Measurements from ENCODE around the gene CDCA3. TPM values are rescaled to one million over a fixed set of nuclear protein-coding genes. Genes with fewer than 3 reads are reported as not detected.

CDCA3 gene
- total RNA-seq, 1 donor from 2014 or later = 3.2 TPM

- Mint-ChIP-seq H3K4me3 (ENCODE audit: unreplicated experiment) (no peak overlapping the region), H3K27ac (ENCODE audit: unreplicated experiment) (peak overlapping the region; percentile 34), H3K4me1 (ENCODE audit: low read depth, unreplicated experiment) (peaks cover under 1% of the 10 kb centered on the region), H3K27me3 (ENCODE audit: low read depth, unreplicated experiment) (no peaks in the 10 kb centered on the region), H3K9me3 (ENCODE audit: unreplicated experiment) (no peaks in the 10 kb centered on the region), H3K36me3 (ENCODE audit: low read depth, unreplicated experiment) (peaks cover 29% of the 10 kb centered on the region)
- TF ChIP-seq EZH2 (IDR thresholded peaks at IDR 0.05; ENCODE audit: insufficient read depth, low read length) (no peak), CTCF (IDR thresholded peaks at IDR 0.05; ENCODE audit: insufficient read depth, low read depth, low read length) (no peak)
- H4K20me1 ChIP-seq (ENCODE audit: insufficient read depth, low read length) = peaks cover 13% of the 10 kb centered on the region
- H2AFZ ChIP-seq (ENCODE audit: low read depth, low read length) = no peak overlapping the region
- DNase-seq (ENCODE audit: low read depth) (no peak), FAIRE-seq (no peak)
- peaks cover 14% of the 10 kb centered on the region for H3K4me1 ChIP-seq (ENCODE audit: insufficient read depth, low read length)
- H3K4me3 ChIP-seq (ENCODE audit: insufficient read depth, low read depth, low read length) = no peak overlapping the region
- no peak overlapping the region for H3K9ac ChIP-seq (ENCODE audit: low read length)
- peaks cover 28% of the 10 kb centered on the region for H3K36me3 ChIP-seq (ENCODE audit: insufficient read depth, low read length)
- H3K27me3 ChIP-seq (ENCODE audit: insufficient read depth, low read length) = no peaks in the 10 kb centered on the region
- no peaks in the 10 kb centered on the region for H3K9me3 ChIP-seq (ENCODE audit: insufficient read depth, low read depth, low read length)
- H3K27ac ChIP-seq (ENCODE audit: low read depth, low read length) = no peak overlapping the region
- peaks cover 14% of the 10 kb centered on the region for H3K79me2 ChIP-seq (ENCODE audit: insufficient read depth, low read length)
- H3K4me2 ChIP-seq (ENCODE audit: low read length) = no peak overlapping the region
Observed at GRCh38 chr12:6863586-6864321, 12.7 kb upstream of the CDCA3 start.

- no peak overlapping the region for H3K4me3 Mint-ChIP-seq (ENCODE audit: unreplicated experiment)
- Histone ChIP-seq H3K27me3 (ENCODE audit: insufficient read depth, low read length) (no peaks in the 10 kb centered on the region), H3K4me3 (ENCODE audit: insufficient read depth, low read depth, low read length) (no peak overlapping the region), H3K79me2 (ENCODE audit: insufficient read depth, low read length) (peaks cover 7% of the 10 kb centered on the region), H3K9me3 (ENCODE audit: insufficient read depth, low read depth, low read length) (no peaks in the 10 kb centered on the region), H2AFZ (ENCODE audit: low read depth, low read length) (no peak overlapping the region), H3K36me3 (ENCODE audit: insufficient read depth, low read length) (peaks cover 35% of the 10 kb centered on the region), H3K4me2 (ENCODE audit: low read length) (no peak overlapping the region), H3K9ac (ENCODE audit: low read length) (no peak overlapping the region), H3K27ac (ENCODE audit: low read depth, low read length) (no peak overlapping the region), H4K20me1 (ENCODE audit: insufficient read depth, low read length) (peaks cover 6% of the 10 kb centered on the region), H3K4me1 (ENCODE audit: insufficient read depth, low read length) (peaks cover 7% of the 10 kb centered on the region)
- no peaks in the 10 kb centered on the region for H3K9me3 Mint-ChIP-seq (ENCODE audit: unreplicated experiment)
- TF ChIP-seq CTCF (IDR thresholded peaks at IDR 0.05; ENCODE audit: insufficient read depth, low read depth, low read length) = no peak
- TF ChIP-seq EZH2 (IDR thresholded peaks at IDR 0.05; ENCODE audit: insufficient read depth, low read length) = no peak
- H3K4me1 Mint-ChIP-seq (ENCODE audit: low read depth, unreplicated experiment) = no peaks in the 10 kb centered on the region
- H3K36me3 Mint-ChIP-seq (ENCODE audit: low read depth, unreplicated experiment) = peaks cover 31% of the 10 kb centered on the region
- peak overlapping the region; percentile 34 for H3K27ac Mint-ChIP-seq (ENCODE audit: unreplicated experiment)
- no peaks in the 10 kb centered on the region for H3K27me3 Mint-ChIP-seq (ENCODE audit: low read depth, unreplicated experiment)
- FAIRE-seq (no peak), DNase-seq (ENCODE audit: low read depth) (no peak)
Observed at GRCh38 chr12:6863033-6863432, 11.9 kb upstream of the CDCA3 start.

GRCh38 chr12:6861391-6861790 is 10.3 kb upstream of the CDCA3 start:
- Mint-ChIP-seq H3K36me3 (ENCODE audit: low read depth, unreplicated experiment) (peaks cover 35% of the 10 kb centered on the region), H3K4me3 (ENCODE audit: unreplicated experiment) (no peak overlapping the region), H3K4me1 (ENCODE audit: low read depth, unreplicated experiment) (no peaks in the 10 kb centered on the region), H3K9me3 (ENCODE audit: unreplicated experiment) (no peaks in the 10 kb centered on the region), H3K27me3 (ENCODE audit: low read depth, unreplicated experiment) (no peaks in the 10 kb centered on the region), H3K27ac (ENCODE audit: unreplicated experiment) (no peak overlapping the region)
- Histone ChIP-seq H3K4me2 (ENCODE audit: low read length) (no peak overlapping the region), H3K36me3 (ENCODE audit: insufficient read depth, low read length) (peaks cover 45% of the 10 kb centered on the region), H3K9me3 (ENCODE audit: insufficient read depth, low read depth, low read length) (no peaks in the 10 kb centered on the region), H3K27ac (ENCODE audit: low read depth, low read length) (no peak overlapping the region), H3K4me3 (ENCODE audit: insufficient read depth, low read depth, low read length) (no peak overlapping the region), H2AFZ (ENCODE audit: low read depth, low read length) (no peak overlapping the region), H3K79me2 (ENCODE audit: insufficient read depth, low read length) (no peaks in the 10 kb centered on the region), H3K4me1 (ENCODE audit: insufficient read depth, low read length) (peaks cover under 1% of the 10 kb centered on the region), H3K27me3 (ENCODE audit: insufficient read depth, low read length) (no peaks in the 10 kb centered on the region), H4K20me1 (ENCODE audit: insufficient read depth, low read length) (no peaks in the 10 kb centered on the region), H3K9ac (ENCODE audit: low read length) (no peak overlapping the region)
- TF ChIP-seq CTCF (IDR thresholded peaks at IDR 0.05; ENCODE audit: insufficient read depth, low read depth, low read length) (no peak), EZH2 (IDR thresholded peaks at IDR 0.05; ENCODE audit: insufficient read depth, low read length) (no peak)
- FAIRE-seq = no peak
- DNase-seq (ENCODE audit: low read depth) = no peak

Data from astrocyte (in vitro differentiated cells and primary cell).